HCT116 (cell line): ENCODE results near the gene KCNJ1. TPM values are rescaled to one million over a fixed set of nuclear protein-coding genes. Genes with fewer than 3 reads are reported as not detected.

Experiments
- ATAC-seq: fragments of 200-7000 bp; cut with Tn5 transposase; 2 replicates; pipeline ENCODE4 v1.9.1; 2020; ENCODE audit warnings: mild to moderate bottlenecking, moderate library complexity
- BruUV-seq: library from RNA; stranded (reverse); fragments of 400-500 nt; replicated peaks from 2 replicates; lab custom pipeline; 2021; lab: Mats Ljungman, UMichigan
- CTCF ChIA-PET: fragments of 300-600 bp; sonication (Branson Sonifier 250); formaldehyde crosslinking; loops from one replicate; lab custom pipeline; 2021; ENCODE audit warnings: antibody characterized with exemption; lab: Charles Lee
- POLR2A ChIA-PET: fragments of 300-600, 350-600 bp; sonication (Branson Sonifier 250); formaldehyde crosslinking; loops from one replicate; lab custom pipeline; 2021; ENCODE audit warnings: antibody characterized with exemption; lab: Charles Lee
- RAD21 ChIA-PET, 2 experiments: fragments of 300-600 bp; sonication (Branson Sonifier 250); formaldehyde crosslinking; loops; one replicate each; lab custom pipeline; 2023; ENCODE audit warnings: low total read pairs in 2 of 2; ENCODE audit not compliant: uncharacterized antibody in 2 of 2, unreplicated experiment in 2 of 2, low non-redundant PET in 1 of 2; lab: Charles Lee
- DNase-seq: peaks from one replicate; pipeline ENCODE4 v3.0.0-alpha.2; 2010; ENCODE audit warnings: low read depth, low spot score
- H2AFZ ChIP-seq: fragments of 200-600 bp; shearing (Covaris generic), sonication (generic); 2 replicates; pipeline ENCODE4 v1.6.1; 2017; ENCODE audit warnings: low read depth, mixed run types, mixed read lengths, antibody characterized with exemption, low read length; ENCODE audit not compliant: poor library complexity, severe bottlenecking
- H3K27ac ChIP-seq: 2 replicates; pipeline ENCODE4 v1.5.1; 2012; ENCODE audit warnings: low read depth, low read length
- H3K27me3 ChIP-seq: fragments of 200-600 bp; sonication (generic); 2 replicates; pipeline ENCODE4 v1.6.1; 2016; ENCODE audit warnings: mixed run types, low read length, mixed read lengths; ENCODE audit not compliant: insufficient read depth
- H3K36me3 ChIP-seq, 2 experiments: fragments of 200-500 bp in 1 of 2; fragments of 200-600 bp in 1 of 2; sonication (Bioruptor generic) in 1 of 2; sonication (generic) in 1 of 2; 2 replicates each; pipeline versions ENCODE4 v1.5.1 to v1.6.1; 2014 to 2016; ENCODE audit warnings: low read length in 2 of 2, inconsistent platforms in 1 of 2, mixed read lengths in 1 of 2, mixed run types in 1 of 2; ENCODE audit not compliant: insufficient read depth in 2 of 2, control insufficient read depth in 1 of 2
- H3K4me1 ChIP-seq, 2 experiments: fragments of 200-600 bp in 1 of 2; sonication (generic) in 1 of 2; 2 replicates each; pipeline versions ENCODE4 v1.5.1 to v1.6.1; 2012 to 2017; ENCODE audit warnings: low read length in 2 of 2, inconsistent platforms in 1 of 2, mild to moderate bottlenecking in 1 of 2, mixed read lengths in 1 of 2, mixed run types in 1 of 2, moderate library complexity in 1 of 2; ENCODE audit not compliant: insufficient read depth in 2 of 2, control insufficient read depth in 1 of 2
- H3K4me2 ChIP-seq: fragments of 200-600 bp; sonication (generic); 2 replicates; pipeline ENCODE4 v1.6.1; 2017; ENCODE audit warnings: mixed run types, low read length, mixed read lengths
- H3K4me3 ChIP-seq, 2 experiments: fragments of 200-600 bp in 1 of 2; sonication (generic) in 1 of 2; replicated peaks in 1 of 2; 2 replicates each; pipeline ENCODE4 v1.5.1; 2011 to 2016; ENCODE audit warnings: low read length in 2 of 2, control low read depth in 1 of 2, low read depth in 1 of 2, mild to moderate bottlenecking in 1 of 2, mixed read lengths in 1 of 2, mixed run types in 1 of 2
- H3K79me2 ChIP-seq: fragments of 200-600 bp; sonication (generic); 2 replicates; pipeline ENCODE4 v1.6.1; 2017; ENCODE audit warnings: mild to moderate bottlenecking, mixed run types, low read length, moderate library complexity, mixed read lengths; ENCODE audit not compliant: insufficient read depth
- H3K9ac ChIP-seq: fragments of 200-600 bp; sonication (generic); 2 replicates; pipeline ENCODE4 v1.6.1; 2016; ENCODE audit warnings: low read length, mixed read lengths
- H3K9me2 ChIP-seq: fragments of 200-600 bp; sonication (generic), shearing (Covaris generic); 2 replicates; pipeline ENCODE4 v1.6.1; 2017; ENCODE audit warnings: mixed run types, mild to moderate bottlenecking, moderate library complexity; ENCODE audit not compliant: insufficient read depth
- H3K9me3 ChIP-seq, 2 experiments: fragments of 200-500 bp in 1 of 2; fragments of 200-600 bp in 1 of 2; sonication (Bioruptor generic) in 1 of 2; sonication (generic) in 1 of 2; 2 replicates each; pipeline ENCODE4 v1.6.1; 2014 to 2017; ENCODE audit warnings: low read length in 2 of 2, mixed read lengths in 2 of 2, inconsistent platforms in 1 of 2, low read depth in 1 of 2, mild to moderate bottlenecking in 1 of 2, mixed run types in 1 of 2, moderate library complexity in 1 of 2; ENCODE audit not compliant: control insufficient read depth in 1 of 2, insufficient read depth in 1 of 2
- H4K20me1 ChIP-seq: fragments of 200-600 bp; sonication (generic), shearing (Covaris generic); 2 replicates; pipeline ENCODE4 v1.6.1; 2017; ENCODE audit warnings: mixed run types, mild to moderate bottlenecking, moderate library complexity; ENCODE audit not compliant: insufficient read depth
- CEBPB ChIP-seq: IDR thresholded peaks from 2 replicates; pipeline ENCODE4 v1.6.1; 2012; ENCODE audit warnings: low read depth
- EZH2phosphoT487 ChIP-seq: fragments of 200-600 bp; IDR thresholded peaks from 2 replicates; pipeline ENCODE4 v1.6.1; 2018; ENCODE audit warnings: antibody characterized with exemption, borderline replicate concordance
- FOSL1 ChIP-seq: IDR thresholded peaks from 2 replicates; pipeline ENCODE4 v1.6.1; 2012; ENCODE audit warnings: low read depth
- JUND ChIP-seq: IDR thresholded peaks from 2 replicates; pipeline ENCODE4 v1.6.1; 2012
- POLR2A ChIP-seq: IDR thresholded peaks from 2 replicates; pipeline ENCODE4 v1.7.0; 2011; ENCODE audit warnings: borderline replicate concordance; ENCODE audit not compliant: insufficient read depth, insufficient read length; ENCODE audit errors: extremely low read depth
- POLR2AphosphoS5 ChIP-seq: IDR thresholded peaks from 2 replicates; pipeline ENCODE4 v1.6.1; 2011; ENCODE audit warnings: mild to moderate bottlenecking, low read depth, low read length, moderate library complexity
- RAD21 ChIP-seq: IDR thresholded peaks from 2 replicates; pipeline ENCODE4 v1.6.1; 2012; ENCODE audit warnings: low read depth, mild to moderate bottlenecking
- TCF7L2 ChIP-seq: IDR thresholded peaks from 2 replicates; pipeline ENCODE4 v1.7.0; 2011; ENCODE audit warnings: borderline replicate concordance, inconsistent platforms; ENCODE audit not compliant: insufficient read depth, insufficient read length; ENCODE audit errors: extremely low read depth
- ZBTB33 ChIP-seq: IDR thresholded peaks from 2 replicates; pipeline ENCODE4 v1.6.1; 2011; ENCODE audit warnings: mild to moderate bottlenecking, low read length, moderate library complexity; ENCODE audit not compliant: insufficient replicate concordance; ENCODE audit errors: extremely low read depth
- intact Hi-C: fragments of 100-400 bp; cut with micrococcal nuclease; formaldehyde crosslinking; loops from 2 replicates; pipeline ENCODE4 v1.10.0; 2022
- total RNA-seq: library from RNA; stranded (reverse); gene quantifications from one replicate; pipeline ENCODE4 v1.2.1, GENCODE V29; 2021; ENCODE audit not compliant: unreplicated experiment

KCNJ1 gene
- total RNA-seq, 1 experiment from 2014 or later: 0.15 TPM

- no peak for TF ChIP-seq ZBTB33
- TF ChIP-seq POLR2A: no peak
- TF ChIP-seq, all 23 proteins: peak for 0
These were observed 9.8 kb downstream of the KCNJ1 start (continued) for GRCh38 chr11:128857341-128857740.

GRCh38 chr11:128856241-128856640 is 10.9 kb downstream of the KCNJ1 start:
- CTCF ChIA-PET: no interaction called here
- Histone ChIP-seq H3K36me3 (no peaks in the 10 kb centered on the region), H3K9me2 (no peaks in the 10 kb centered on the region), H4K20me1 (no peaks in the 10 kb centered on the region), H3K79me2 (no peaks in the 10 kb centered on the region), H3K27ac (no peak overlapping the region), H2AFZ (no peak overlapping the region), H3K9ac (no peak overlapping the region), H3K4me3 (no peak overlapping the region), H3K4me1 (peaks cover 0 to 10% of the 10 kb centered on the region in 2 experiments; a peak in 1 of 4 replicates), H3K27me3 (peaks cover 2% of the 10 kb centered on the region; the same call in 1 of the 2 replicates), H3K4me2 (no peak overlapping the region), H3K9me3 (no peaks in the 10 kb centered on the region)
- TF ChIP-seq JUND (no peak), RAD21 (no peak), EZH2phosphoT487 (no peak), POLR2AphosphoS5 (no peak), CEBPB (no peak), FOSL1 (no peak), TCF7L2 (no peak)
- intact Hi-C loops: no loop called here
- POLR2A ChIA-PET: no interaction called here
- RAD21 ChIA-PET: no interaction called here
- DNase-seq (no peak), ATAC-seq (no peak)
- no TSS peak for BruUV-seq
